ENCODE data around the gene VPS11.
"Not testable (repeated sequence)": the region's sequence is repeated elsewhere in the genome, so short reads cannot be mapped to it uniquely, and the experiment has no call there.

The VPS11 gene

DNA sequence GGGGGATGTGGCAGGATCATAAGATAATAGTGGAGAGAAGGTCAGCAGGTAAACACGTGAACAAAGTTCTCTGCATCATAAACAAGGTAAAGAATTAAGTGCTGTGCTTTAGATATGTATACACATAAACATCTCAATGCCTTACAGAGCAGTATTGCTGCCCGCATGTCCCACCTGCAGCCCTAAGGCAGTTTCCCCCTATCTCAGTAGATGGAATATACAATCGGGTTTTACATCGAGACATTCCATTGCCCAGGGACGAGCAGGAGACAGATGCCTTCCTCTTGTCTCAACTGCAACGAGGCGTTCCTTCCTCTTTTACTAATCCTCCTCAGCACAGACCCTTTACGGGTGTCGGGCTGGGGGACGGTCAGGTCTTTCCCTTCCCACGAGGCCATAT, 28.1 kb upstream of the VPS11 start:
- DNase-seq, result not testable (repeated sequence)

DNA sequence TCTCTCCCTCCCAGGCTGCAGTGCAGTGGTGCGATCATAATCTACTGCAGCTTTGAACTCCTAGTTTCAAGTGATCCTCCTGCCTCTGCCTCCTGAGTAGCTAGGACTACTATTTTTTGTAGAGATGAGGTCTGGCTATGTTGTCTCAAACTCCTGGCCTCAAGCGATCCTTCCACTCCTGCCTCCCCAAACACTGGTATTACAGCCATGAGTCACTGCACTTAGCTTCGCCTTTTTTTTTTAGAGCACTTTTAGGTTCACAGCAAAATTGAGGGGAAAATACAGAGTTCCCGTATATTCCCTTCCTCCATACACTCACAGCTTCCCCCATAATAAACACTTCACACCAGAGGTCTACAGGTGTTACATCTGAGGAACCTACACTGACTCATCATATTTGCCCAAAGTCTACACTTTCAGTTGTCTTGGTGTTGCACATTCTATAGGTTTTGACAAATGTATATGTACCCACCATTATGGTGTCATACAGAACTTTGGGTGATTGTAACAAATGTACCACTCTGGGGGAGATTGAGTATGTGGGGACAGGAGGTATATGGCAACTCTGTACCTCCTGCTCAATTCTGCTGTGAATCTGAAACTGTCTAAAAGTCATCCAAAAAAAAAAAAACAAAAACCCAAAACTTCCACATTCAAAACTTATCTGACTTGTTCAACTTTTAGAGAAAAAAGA, 25.6 kb upstream of the VPS11 start:
- DNase-seq, result no peak

DNA sequence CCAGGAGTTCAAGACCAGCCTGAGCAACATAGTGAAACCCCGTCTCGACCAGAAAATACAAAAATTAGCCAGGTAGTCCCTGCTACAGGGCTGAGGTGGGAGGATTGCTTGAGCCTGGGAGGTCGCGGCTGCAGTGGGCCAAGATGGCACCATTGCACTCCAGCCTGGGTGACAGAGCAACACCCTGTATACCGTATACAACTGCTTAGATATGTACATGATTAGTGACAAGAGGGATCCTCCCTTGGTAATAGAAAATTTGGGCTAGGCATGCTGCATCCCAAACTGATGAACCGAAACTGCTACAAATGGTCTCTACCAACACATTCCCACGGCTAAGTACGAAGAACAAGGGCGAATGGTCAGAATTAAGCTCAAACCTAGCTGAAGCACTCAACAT, 24.7 kb upstream of the VPS11 start:
- DNase-seq, result no peak

DNA sequence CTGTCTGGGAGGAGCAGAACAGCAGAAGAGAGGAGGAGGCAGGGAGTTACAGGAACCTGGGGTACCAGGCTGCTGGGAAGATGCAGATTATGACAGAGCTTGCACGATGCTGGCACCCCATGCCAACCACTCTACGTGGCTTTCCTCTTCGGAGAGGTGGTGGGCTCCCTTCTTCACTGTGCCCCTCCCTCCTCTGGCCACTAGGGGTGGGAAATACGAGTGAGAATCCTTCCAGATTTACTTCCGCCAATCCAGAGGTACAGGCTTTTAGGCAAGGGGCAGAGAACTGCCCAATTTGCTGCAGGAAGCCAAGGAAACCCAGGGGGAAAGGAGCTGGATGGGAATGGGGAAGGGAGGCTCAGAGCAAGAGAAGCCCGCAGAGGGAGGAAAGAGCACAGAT, 22.9 kb upstream of the VPS11 start:
- DNase-seq, result no peak

DNA sequence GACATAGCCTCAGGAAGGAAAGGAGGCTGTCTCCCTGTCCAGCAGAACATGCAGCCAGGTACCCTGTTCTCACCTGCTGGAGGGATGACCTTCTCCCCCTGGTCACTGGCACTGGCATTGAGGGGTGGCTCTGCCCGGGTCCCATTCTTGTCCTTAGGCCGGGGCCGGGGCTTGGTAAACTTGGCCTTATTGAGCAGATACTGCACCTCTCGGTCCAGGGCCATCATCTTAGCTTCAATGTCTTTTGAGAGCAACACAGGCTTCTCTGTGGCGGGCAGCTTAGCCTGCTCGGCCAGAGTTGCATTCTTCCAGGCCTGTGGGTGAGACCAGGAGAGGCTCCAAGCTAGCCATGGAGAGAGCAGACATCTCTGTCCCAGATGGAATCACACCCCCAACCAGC, 21.1 kb upstream of the VPS11 start:
- DNase-seq, result no peak

DNA sequence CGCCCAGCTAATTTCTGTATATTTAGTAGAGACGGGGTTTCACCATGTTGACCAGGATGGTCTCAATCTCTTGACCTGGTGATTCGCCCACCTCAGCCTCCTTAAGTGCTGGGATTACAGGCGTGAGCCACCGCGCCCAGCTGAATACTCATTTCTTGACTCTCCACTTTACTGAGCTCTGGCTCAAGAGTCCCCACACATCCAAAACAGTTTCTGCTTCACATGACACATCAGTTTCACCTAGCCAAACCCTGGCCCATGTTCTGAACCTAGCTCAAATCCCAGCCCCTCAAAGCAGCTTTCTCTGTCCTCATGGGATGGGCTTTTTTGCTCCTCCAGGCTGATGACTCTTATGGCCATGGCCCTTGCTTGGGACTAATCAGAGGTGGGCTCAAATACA, 20.4 kb upstream of the VPS11 start:
- DNase-seq, result no peak

DNA sequence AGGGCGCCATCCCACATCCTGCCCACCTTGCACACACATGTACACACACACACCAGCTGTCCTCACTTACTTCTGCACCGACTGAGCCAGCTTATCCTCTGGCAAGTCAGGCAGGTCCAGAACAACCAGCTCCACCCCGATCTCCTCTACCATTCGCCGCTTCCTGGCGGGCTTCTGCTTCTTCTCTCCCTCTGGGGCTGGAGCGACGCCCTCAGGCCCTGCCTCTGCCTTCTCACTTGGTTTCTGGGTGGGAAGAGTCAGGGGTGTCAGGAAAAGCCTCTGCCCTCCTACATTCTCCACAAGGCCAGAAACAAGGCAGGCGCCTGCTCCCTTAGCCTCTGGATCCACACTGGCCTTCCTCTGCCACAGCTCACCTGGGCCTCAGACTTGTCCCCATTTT, 19.0 kb upstream of the VPS11 start:
- DNase-seq, result no peak

DNA sequence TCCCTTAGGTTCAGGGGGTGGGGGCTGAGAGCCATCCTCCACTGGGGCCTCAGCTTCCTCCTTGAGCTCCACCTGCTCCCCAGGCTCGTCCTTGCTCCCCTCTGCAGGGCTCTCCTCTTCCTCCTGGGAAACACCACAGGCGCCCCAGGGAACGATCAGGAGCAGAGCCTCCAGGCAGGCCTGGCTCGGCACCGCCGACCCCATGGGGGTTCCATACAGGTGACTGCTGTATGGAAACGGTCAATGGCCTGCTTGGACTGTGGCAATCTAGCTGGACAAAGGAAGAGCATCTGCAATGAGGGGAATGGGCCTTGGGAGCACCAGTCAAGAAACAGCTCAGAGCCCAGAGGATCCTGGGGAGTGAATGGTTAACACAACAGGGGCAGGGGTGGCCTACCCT, 18.5 kb upstream of the VPS11 start:
- no peak for DNase-seq

DNA sequence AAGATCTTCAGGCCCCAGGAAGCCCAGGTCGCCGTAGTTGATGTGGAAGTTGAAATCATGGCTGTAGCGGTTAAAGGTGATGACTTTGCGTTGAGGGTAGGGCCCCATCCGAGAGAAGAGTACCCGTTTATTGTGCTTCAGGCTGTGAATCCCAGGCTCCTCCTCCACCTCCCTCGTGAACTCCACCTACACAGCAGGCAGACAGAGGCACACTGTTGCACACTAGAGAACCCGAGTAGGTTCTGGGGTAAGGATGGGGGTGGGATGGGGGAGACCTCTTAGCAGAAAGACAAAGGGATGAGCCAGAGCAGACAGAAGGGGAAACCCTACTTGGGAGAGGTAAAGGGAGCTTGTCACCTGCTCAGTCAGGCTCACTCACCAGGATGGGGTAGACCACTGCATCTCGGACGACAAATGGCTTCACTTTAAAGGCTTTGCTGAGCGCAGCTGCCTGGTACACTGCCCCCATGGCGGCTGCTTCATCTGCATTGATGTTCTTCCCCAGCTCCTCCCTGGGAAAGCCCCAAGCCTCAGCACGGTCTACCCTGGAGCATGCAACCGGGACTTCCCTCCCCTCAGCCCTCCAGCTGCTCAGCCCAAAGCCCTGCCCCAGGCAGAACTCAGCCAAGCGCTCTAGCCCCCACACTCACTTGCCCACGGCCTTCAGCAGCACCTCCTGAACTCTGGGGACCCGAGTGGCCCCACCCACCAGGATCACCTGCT, 16.0 kb upstream of the VPS11 start:
- DNase-seq, result no peak

DNA sequence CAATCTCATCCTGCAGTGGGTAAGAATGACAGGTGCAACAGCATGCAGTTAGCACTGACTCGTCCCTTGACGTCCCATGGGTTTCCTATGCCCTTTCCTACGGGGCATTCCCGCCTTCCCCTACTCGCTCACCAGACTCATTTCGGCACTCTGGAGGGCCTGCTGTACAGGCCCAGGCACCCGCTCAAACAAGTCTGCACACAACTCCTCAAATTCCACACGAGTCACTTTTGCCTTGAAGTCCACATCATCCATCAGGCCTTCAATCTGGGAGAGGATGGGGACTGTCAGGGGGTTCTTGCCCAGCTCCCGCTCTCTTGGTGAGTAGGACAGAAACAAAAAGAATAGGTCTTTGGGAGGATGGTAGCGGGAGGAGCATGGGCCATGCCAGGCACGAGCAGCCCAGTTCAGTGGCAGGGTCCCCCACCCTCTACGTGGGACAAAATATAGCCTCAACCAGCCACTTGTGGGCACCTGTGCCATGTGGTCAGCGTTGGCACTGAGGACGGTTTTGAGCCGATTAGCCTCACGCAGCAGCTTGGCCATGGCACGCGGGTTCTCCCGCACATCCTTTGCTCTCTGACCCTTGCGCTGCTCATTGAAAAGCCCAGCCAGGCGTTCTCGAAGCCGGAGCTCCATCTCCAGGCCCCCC, 15.3 kb upstream of the VPS11 start:
- DNase-seq, result no peak

DNA sequence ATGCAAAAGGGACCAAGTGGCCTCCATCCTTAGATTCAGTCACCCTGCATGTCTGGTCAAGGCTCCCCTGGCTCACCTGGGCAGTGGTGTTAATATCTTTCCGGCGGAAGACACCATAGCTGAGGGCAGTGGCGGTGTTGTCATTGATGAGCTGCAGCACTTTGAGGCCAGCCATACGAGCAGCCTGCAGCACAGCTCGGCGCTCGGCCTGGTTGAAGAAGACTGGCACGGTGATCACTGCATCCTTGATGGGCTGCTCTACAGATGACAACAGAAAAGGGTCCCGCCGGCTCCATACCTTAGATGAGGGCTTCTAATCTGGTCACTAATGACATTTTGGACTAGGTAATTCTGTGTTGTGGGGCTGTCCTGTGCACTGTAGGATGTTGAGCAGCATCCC, 13.2 kb upstream of the VPS11 start:
- DNase-seq, result no peak

DNA sequence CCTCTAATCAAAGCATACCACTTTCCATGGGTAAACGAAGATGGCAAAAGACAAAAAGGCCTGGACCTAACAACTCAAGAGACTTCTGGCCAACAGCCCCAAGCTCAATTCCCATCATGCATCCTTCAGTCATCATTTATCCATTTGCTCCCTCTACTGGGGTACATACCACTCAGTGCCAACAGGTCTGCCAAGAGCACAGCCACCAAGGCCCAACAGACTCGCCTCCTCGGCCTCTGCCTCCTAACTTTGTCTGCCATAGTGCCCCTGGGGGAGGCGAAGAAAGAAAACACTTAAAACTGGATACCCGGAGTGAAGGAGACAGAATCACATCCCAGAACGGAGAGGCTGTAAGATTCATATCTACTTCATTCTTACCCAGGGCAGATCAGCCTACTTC, 11.7 kb upstream of the VPS11 start:
- DNase-seq, result no peak

DNA sequence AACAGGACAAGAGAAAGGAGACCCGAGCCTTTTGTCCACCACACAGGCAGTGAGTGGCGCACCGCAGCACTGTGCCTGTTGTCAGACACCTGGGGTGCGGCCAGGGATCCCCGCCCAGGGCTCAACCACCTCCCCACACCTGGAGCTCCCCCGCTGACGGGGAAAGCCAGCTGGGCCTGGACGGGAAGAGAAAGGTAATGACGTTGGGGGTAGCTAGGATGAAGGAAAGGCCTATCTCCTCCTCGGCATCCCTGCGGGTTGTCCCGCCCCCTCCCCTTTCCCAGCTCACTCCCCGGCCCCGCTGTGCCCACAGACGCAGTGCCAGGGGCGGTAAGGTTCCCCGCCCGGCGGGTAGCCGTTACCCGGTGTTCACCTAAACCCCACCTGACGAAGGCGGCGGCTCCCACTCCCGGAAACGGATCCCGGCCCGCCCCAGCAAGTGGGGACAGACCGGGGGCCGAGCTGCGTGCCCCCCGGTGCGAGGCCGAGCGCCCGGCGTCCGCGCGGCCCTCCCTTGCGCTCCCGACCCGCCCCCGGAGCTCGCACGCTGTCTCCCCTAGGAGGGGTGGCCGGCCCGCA, 11.1 kb upstream of the VPS11 start:
- peak; percentile 36 for DNase-seq

DNA sequence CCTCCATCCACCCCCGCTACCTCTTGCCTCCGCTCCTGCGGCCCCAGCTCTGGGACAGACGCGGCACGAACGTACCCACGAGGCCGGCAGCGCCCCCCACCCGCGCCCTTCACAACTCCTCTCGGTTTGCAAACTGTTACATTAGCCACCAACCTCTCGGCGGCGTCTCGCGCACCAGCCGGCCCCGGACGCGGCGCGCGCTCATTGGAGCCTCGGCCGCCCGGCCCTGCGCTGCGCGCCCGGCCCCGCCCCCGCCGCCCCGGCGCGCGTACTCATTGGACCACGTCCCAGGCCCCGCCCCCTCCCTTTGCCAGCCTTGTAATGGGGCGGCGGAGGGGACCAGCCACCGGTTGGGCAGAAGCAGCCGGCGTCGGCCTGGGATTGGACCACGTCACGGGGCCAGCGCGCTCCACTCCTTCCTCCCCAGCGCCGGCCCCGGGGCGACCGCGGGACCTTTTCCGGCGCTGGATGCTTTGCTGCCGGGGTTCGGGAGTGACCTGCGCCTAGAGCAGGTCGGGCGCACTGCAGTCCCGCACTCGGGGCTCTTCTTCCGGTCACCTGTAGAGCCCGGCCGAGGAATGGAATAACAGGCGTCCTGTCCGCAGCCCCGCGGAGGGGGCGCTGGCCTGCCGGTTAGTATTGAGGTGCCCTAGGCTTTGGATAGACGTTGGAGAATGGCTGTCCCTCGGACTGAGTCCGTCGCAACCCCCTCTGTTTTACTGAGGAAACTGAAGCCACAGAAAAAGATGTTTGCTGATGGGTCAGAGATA, 10.4 kb upstream of the VPS11 start, which contains the start of gene HYOU1:
TSS of gene HYOU1 (minus strand) at position 206 of the 770 bp plus-strand sequence. CDS start 1,045 bp downstream, outside the sequence.
- peak; percentile 98 for DNase-seq

DNA sequence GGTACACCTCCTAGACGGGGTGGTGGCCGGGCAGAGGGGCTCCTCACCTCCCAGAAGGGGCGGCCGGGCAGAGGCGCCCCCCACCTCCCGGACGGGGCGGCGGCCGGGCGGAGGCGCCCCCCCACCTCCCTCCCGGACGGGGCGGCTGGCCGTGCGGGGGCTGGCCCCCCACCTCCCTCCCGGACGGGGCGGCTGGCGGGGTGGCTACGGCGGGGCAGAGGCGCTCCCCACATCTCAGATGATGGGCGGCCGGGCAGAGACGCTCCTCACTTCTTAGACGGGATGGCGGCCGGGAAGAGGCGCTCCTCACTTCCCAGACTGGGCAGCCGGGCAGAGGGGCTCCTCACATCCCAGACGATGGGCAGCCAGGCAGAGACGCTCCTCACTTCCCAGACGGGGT, 8.5 kb upstream of the VPS11 start:
- DNase-seq, result not testable (repeated sequence)

DNA sequence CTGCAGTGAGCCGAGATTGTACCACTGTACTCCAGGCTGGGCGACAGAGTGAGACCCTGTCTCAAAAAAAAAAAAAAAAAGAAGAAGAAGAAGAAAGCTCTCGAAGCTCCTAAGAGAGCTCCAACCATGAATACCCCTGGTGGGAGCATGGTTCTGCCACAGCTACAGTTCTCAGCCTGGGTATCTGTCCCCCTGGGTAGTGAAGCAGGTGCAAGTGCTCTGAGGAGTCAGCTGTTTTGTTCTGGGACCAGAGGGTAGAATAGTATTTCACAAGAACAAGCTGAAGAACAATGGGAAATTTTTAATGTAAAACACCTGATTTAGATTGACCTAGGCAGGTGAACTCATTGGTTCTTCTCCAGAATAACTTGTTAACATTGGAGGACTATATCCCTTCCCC, 6.4 kb upstream of the VPS11 start:
- no peak for DNase-seq

DNA sequence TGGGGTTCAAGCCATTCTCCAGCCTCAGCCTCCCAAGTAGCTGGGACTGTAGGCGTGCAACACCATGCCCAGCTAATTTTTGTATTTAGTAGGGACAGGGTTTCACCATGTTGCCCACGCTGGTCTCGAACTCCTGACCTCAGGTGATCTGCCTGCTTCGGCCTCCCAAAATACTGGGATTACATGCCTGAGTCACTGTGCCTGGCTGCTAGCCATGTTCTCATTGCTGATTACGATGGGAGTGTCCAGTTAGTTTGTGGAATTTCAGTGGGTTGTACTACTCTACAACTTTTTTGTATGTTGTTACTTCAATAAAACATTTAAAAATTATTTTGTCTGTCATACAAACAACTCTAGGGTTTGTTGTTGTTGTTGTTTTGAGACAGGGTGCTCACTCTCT, 4.8 kb upstream of the VPS11 start:
- DNase-seq, result no peak

DNA sequence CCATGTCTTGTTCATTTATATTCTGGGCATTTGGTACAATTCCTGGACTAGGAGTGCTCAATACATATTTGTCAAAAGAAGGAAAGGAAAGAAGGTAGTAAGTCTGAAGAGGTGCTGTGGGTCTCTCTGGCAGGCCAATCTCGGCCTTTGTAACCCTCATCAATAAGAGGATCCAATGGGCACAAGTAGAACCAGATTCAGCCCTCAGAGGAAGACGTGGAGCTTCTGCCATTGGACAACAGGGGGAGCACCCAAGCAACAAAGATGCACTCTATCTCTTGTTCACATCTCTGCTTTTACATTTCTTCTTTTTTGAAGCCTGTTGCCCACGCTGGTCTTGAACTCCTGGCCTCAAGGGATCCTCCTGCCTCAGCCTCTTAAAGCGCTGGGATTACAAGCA, 2.2 kb upstream of the VPS11 start:
- DNase-seq, result peak; percentile 17

DNA sequence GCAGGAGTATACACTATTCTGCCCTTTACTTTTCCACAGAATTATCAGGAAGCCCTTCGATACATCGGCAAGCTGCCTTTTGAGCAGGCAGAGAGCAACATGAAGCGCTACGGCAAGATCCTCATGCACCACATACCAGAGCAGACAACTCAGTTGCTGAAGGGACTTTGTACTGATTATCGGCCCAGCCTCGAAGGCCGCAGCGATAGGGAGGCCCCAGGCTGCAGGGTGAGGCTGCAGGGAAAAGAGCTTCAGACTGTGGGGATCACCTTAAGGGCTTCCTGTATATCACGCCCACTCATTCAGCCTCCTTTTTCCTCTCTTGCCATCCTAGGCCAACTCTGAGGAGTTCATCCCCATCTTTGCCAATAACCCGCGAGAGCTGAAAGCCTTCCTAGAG, 10.2 kb downstream of the VPS11 start:
- DNase-seq, result no peak

DNA sequence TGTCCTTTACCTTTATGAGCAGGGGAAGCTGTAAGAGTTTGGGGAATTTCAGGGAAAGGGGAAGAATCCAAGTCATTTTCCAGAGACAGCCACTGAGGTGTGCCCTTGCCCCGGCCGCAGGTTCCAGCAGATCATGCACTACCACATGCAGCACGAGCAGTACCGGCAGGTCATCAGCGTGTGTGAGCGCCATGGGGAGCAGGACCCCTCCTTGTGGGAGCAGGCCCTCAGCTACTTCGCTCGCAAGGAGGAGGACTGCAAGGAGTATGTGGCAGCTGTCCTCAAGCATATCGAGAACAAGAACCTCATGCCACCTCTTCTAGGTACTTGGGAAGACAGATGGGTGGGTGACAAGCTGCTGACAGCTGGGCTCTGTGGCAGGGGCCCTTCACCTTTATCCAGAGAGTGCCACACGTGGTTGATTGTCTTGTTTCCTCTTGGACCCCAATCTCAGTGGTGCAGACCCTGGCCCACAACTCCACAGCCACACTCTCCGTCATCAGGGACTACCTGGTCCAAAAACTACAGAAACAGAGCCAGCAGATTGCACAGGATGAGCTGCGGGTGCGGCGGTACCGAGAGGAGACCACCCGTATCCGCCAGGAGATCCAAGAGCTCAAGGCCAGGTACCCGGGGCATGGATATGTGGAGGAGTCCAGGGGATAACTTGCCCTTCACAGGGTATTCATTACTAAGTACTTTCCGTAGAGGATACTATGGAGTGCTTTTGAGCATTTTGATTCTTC, 11.2 kb downstream of the VPS11 start:
- no peak for DNase-seq

DNA sequence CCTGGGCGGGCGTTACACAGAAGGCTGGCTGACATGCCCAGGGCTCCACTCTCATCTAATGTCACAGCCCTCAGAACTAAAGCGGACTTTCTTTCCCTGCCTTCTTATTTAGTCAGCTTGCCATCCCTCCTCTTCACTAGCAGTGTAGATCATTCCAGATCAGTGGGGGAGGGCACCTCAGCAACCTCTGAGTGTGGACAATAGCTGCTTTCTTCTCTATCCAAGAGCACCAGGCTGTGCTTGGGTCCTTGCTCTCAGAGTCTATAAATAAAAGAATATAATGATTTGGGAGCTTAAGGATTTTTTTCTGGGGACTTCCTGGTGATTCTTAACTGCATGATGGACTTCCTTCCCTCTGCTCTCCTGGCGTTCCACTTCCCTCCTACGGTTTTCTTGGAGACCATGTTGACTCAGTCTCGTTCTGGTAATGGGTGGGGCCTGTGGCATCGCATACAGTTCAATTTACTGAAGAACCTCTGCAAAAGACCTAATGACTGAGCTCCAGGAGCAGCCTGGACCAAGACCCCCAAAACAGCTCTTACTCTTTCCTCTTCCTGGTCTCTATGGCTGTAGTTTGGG, 14.2 kb downstream of the VPS11 start:
- DNase-seq, result no peak

Data from activated effector memory CD4-positive, alpha-beta T cell treated with Interleukin-2 at 50 U/mL for 16 hours (primary cell).